NCI-H2107 treated with DMSO at 0.1 percent for 48 hours (cell line): ENCODE measurements around the gene FOLH1.
"Not testable (repeated sequence)": the region's sequence is repeated elsewhere in the genome, so short reads cannot be mapped to it uniquely, and the experiment has no call there.

Experiments
- DNase-seq: peaks from one replicate; lab custom pipeline; 2025; ENCODE audit not compliant: unreplicated experiment; lab: John Stamatoyannopoulos, UW

Gene FOLH1

DNA sequence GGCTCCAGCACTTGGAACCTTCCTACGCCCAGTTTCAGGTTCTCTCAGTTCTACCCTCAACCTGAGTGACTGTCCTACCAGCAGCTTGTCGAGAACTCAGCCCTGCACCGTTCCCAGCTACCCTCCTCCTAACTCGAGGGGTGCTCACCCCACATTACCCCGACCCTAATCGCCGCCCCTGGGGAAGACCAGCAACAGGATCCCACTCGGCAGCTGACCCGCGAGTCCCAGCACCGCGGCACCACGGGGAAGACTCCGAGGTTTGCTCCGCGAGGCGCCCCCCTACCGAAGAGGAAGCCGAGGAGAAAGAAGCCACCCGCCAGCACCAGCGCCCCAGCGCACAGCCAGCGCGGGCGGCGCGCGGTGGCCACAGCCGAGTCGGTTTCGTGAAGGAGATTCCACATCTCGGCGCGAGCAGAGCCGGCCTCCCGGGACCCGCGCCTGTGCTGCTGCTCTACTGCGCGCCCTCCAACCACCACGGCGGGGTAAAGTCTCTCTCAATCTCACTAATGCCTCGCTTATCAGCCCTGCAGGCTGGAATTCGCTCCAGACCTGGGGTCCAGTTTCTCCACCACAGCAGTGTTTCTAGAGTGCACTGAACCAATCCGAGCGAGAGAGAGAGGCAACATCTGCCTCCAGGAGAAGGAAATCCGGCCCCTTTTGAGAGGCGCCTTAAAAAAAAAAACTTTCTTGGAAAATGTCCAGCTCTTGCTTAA, at the start of gene FOLH1:
TSS of gene FOLH1 (minus strand) at position 597 of the 716 bp plus-strand sequence. CDS start at position 404, 193 bp downstream.
- no peak for DNase-seq

GRCh38 chr11:49255148-49255547, 46.7 kb upstream of the FOLH1 start:
- DNase-seq = not testable (repeated sequence)

DNA sequence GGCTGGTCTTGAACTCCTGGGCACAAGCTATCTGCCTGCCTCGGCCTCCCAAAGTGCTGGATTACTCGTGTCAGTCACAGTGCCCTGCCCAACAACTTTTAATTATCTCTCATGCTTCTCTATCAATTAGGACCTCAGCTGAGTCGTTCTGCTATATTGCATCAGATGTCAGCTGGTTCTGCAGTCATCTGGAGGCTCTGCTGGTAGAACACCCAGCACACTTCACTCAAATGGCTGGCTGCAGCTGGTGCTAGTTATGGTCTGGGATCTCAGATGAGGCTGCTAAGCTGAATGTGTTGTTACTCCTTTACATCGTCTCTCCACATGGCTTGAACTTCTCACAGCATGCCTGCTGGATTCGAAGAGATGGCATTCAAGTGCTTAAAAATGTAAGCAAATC, 42.8 kb upstream of the FOLH1 start:
- DNase-seq = not testable (repeated sequence)

GRCh38 chr11:49250398-49251115, 42.2 kb upstream of the FOLH1 start:
- not testable (repeated sequence) for DNase-seq

DNA sequence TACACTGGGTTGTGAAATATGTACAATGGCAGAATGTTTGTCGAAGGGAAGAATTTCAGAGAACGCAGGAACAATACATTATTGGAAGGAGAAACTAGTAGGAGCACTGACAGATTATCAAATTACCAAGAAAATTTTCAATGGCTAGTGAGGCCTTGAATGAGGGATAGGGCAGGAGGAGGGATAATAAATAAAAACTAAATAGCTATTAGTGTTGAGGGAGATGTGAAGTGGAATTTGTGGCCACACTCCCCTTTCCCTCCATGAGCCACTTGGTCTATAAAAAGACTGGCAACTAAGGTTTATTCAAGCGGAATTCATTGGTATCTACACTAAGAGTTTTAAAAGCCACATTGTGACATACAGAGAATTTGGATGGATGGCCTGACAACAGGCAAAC, 41.0 kb upstream of the FOLH1 start:
- not testable (repeated sequence) for DNase-seq

DNA sequence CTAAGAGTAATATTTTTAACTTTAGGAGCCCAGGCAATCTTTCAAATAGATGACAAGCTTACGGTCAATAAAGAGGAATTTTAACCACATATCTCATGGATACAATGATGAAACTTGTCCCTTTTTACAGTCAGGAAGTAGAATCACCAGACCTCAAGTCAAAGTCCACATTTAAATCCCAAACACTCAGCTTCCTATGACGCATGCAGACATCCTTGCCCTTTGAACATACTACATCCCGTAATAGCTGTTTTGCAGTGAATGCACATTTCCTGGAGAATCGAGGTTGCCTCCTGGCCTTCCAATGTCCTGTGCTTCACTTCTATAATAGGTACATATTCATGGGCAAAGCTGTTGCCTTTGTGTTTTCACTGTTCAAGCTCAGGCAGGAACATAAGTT, 25.3 kb upstream of the FOLH1 start:
- not testable (repeated sequence) for DNase-seq

- DNase-seq = not testable (repeated sequence)
These were observed 24.6 kb upstream of the FOLH1 start for GRCh38 chr11:49233019-49233418.

GRCh38 chr11:49231725-49232124, 23.3 kb upstream of the FOLH1 start:
- not testable (repeated sequence) for DNase-seq

- DNase-seq = not testable (repeated sequence)
These were observed 22.1 kb upstream of the FOLH1 start for GRCh38 chr11:49230534-49230933.

- not testable (repeated sequence) for DNase-seq
These were observed 21.6 kb upstream of the FOLH1 start for GRCh38 chr11:49230001-49230400.

GRCh38 chr11:49229136-49229535, 20.7 kb upstream of the FOLH1 start:
- DNase-seq = not testable (repeated sequence)

GRCh38 chr11:49225255-49225785, 16.9 kb upstream of the FOLH1 start:
- DNase-seq = not testable (repeated sequence)

GRCh38 chr11:49221112-49221511, 12.7 kb upstream of the FOLH1 start:
- no peak for DNase-seq

DNA sequence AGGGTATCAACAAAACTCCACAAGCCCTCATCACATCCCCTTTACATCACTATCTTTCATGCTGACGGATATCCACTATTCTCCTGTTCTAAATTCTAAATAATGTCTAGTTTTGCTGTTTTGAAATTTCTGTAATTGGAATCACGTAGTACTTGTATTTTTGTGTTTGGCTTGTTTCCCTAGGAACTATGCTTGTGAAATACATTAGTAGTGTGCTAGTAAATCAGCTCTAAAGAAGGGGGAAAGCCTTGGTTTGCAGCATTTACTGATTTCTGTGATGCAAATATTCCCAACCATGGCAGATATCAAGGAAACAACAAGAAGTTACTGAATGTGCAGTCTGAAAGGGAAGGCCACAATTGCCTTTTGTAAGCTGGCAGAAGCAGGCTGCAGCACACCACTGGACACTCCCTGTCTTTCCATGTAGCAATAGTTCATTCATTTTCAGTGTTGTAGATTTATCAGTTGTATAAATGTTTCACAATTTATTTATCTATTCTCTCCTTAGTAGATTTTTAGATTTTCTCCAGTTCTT, 4.7 kb upstream of the FOLH1 start:
- DNase-seq = no peak

DNA sequence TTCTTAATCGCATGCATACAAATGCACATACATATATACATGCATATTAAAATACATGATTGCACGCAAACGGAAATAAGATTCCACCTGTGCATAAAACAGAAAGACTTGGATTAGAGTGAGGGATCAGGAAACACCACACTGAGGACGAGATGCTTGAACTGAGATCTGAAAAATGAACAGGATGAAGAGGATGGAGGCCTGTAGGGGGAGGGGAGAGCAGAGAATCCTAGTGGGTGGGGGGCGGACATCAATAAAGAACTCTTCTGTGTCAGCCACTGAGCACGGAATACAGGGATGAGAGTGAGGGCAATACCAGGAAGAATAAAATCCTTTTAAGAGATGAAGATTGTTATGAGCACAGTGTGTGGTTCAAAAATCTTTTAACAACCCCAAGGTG, 1.4 kb downstream of the FOLH1 start:
- DNase-seq = not testable (repeated sequence)

DNA sequence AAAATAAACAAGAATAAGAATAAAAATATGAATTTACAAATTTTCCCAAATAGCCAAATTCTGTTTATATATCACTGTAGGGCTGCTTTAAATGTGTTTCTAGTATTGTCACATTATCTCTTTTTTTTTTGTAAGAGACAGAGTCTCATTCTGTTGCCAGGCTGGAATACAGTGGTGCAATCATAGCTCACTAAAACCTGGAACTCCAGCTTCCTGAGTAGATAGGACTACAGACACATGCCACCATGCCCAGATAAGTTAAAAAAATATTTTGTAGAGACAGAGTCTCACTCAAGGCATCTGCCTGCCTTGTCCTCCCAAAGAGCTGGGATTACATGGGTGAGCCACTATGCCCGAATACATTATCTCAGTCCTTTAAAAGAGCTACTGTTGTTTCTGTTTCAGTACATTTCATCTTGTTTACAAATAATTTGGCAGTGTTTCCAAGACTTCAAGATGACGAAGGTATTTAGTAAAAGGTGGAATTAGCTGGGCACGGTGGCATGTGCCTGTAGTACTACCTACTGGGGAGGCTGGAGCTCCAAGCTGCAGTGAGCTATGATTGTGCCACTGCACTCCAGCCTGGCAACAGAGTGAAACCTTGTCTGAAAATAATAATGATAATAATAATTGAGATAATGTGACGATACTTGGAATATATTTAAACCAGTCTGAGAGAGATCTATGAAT, 6.0 kb downstream of the FOLH1 start:
- no peak for DNase-seq

- not testable (repeated sequence) for DNase-seq
These were observed 11.6 kb downstream of the FOLH1 start for GRCh38 chr11:49196775-49197174.

DNA sequence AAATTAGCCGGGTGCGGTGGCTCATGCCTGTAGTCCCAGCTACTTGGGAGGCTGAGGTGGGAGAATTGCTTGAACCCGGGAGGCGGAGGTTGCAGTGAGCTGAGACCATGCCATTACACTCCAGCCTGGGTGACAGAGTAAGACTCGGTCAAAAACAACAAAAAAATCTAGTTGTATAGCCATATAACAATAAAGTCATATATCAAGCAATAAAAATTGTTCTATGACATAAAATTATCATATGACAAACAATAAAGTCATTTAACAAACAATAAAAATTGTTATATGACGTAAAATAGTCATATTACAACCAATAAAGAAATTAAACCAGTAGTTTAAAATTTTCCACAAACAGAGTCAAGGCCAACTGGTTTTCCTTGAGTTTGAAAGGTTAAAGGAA, 12.4 kb downstream of the FOLH1 start:
- not testable (repeated sequence) for DNase-seq

DNA sequence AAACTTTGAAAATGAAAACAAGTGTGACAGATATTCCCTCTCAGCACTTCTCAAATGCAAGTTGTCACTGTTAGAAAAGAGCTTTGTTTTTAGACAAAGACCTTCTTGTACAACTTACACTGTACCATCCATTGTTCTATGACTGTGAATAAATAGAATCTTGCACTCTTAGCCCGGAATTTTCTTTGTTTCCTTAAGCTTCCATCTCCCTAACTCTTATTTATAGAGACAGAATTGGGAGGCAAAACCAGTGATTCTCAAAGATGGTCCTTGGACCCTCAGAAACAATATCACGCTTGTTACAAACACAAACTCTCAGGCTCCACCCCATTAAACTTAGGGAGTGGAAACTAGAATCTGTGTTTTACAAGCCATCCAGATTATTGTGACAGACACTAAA, 18.1 kb downstream of the FOLH1 start:
- DNase-seq = not testable (repeated sequence)

DNA sequence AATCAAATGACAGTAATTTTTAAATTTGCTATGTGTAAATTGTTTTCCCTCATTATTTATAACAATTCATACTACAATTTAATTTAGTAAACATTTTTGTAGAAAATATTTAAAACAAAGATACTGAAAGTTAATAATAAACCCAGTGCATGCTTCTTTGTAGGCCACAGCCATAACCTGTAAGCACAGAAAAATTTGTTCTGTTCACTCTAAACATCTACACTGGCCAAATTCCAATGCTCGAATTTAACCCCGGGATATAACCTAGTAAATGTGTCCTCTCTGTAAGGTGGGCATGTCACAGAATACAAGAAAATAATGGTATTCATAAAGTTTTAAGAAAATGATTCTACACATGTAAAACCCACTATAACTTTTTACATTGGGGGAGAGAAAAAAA, 22.2 kb downstream of the FOLH1 start:
- not testable (repeated sequence) for DNase-seq

GRCh38 chr11:49185597-49185996, 22.8 kb downstream of the FOLH1 start:
- DNase-seq = not testable (repeated sequence)
